Fibroblast of lung (primary cell): ENCODE results near the gene ERBB3.

Experiments used
- CTCF ChIP-seq, 2 donors: IDR thresholded peaks in 1 of 2; conservative IDR thresholded peaks in 1 of 2; 1 replicate in 1 of 2; 2 replicates in 1 of 2; pipeline ENCODE4 v1.5.1; 2011 to 2012; ENCODE audit warnings: low read length in 2 of 2, control low read depth in 1 of 2, inconsistent platforms in 1 of 2, low read depth in 1 of 2, mild to moderate bottlenecking in 1 of 2
- EZH2 ChIP-seq: IDR thresholded peaks from 2 replicates; pipeline ENCODE4 v1.5.1; 2012; ENCODE audit warnings: low read length, control low read depth, mild to moderate bottlenecking; ENCODE audit errors: missing control alignments

GRCh38 chr12:56116267-56117081 is 36.5 kb downstream of the ERBB3 start, which contains the start of gene RPL41:
- TF ChIP-seq CTCF (conservative IDR thresholded peaks at IDR 0.05 in 1 of 2, IDR thresholded peaks at IDR 0.05 in 1 of 2; ENCODE audit: low read depth in 1 of 2, low read length in 2 of 2) = no peak
- no peak for TF ChIP-seq EZH2
